ENCODE measurements around the gene EMILIN1.
"Not testable (repeated sequence)": the region's sequence is repeated elsewhere in the genome, so short reads cannot be mapped to it uniquely, and the experiment has no call there.

EMILIN1 gene

GRCh38 chr2:27054721-27055120 is 23.7 kb upstream of the EMILIN1 start:
- DNase-seq, result no peak

GRCh38 chr2:27057184-27057583 is 21.2 kb upstream of the EMILIN1 start:
- DNase-seq, result no peak

GRCh38 chr2:27058210-27058609 is 20.2 kb upstream of the EMILIN1 start:
- DNase-seq, result no peak

- DNase-seq, result no peak
Observed at GRCh38 chr2:27059141-27059820, 19.1 kb upstream of the EMILIN1 start.

GRCh38 chr2:27060323-27060722 is 18.1 kb upstream of the EMILIN1 start:
- DNase-seq, result no peak

GRCh38 chr2:27065128-27065527 is 13.3 kb upstream of the EMILIN1 start:
- DNase-seq, result no peak

GRCh38 chr2:27067385-27067784 is 11.0 kb upstream of the EMILIN1 start:
- DNase-seq, result no peak

- no peak for DNase-seq
Observed at GRCh38 chr2:27069436-27069835, 9.0 kb upstream of the EMILIN1 start.

- no peak for DNase-seq
Observed at GRCh38 chr2:27069961-27070618, 8.3 kb upstream of the EMILIN1 start.

GRCh38 chr2:27070653-27071276 is 7.7 kb upstream of the EMILIN1 start:
- DNase-seq, result no peak

- peak; percentile 96 for DNase-seq
Observed at GRCh38 chr2:27071277-27071989, 7.0 kb upstream of the EMILIN1 start, which contains the start of gene OST4. TSS of gene OST4 (minus strand) at chr2:27071654.

- DNase-seq, result peak; percentile 91
Observed at GRCh38 chr2:27071990-27072830, 6.2 kb upstream of the EMILIN1 start.

GRCh38 chr2:27072920-27073319 is 5.5 kb upstream of the EMILIN1 start:
- DNase-seq, result no peak

- DNase-seq, result no peak
Observed at GRCh38 chr2:27073782-27074181, 4.6 kb upstream of the EMILIN1 start.

- peak; percentile 75 for DNase-seq
Observed at GRCh38 chr2:27074738-27075565, 3.5 kb upstream of the EMILIN1 start.

GRCh38 chr2:27075566-27075871 is 2.9 kb upstream of the EMILIN1 start:
- DNase-seq, result not testable (repeated sequence)

GRCh38 chr2:27076323-27076722 is 2.1 kb upstream of the EMILIN1 start:
- no peak for DNase-seq

GRCh38 chr2:27077231-27077630 is 1.2 kb upstream of the EMILIN1 start:
- DNase-seq, result no peak

- DNase-seq, result no peak
Observed at GRCh38 chr2:27079233-27080139, 1.1 kb downstream of the EMILIN1 start.

- no peak for DNase-seq
Observed at GRCh38 chr2:27080140-27080469, 1.7 kb downstream of the EMILIN1 start.

GRCh38 chr2:27080603-27080936 is 2.2 kb downstream of the EMILIN1 start:
- no peak for DNase-seq

Data from femur (tissue), 1 donor.